Measurements from ENCODE around the gene SLC45A1. TPM values are rescaled to one million over a fixed set of nuclear protein-coding genes. Genes with fewer than 3 reads are reported as not detected.

SLC45A1 gene
- total RNA-seq, 2 experiments from 2014 or later, result 0.88 to 0.98 TPM

DNA sequence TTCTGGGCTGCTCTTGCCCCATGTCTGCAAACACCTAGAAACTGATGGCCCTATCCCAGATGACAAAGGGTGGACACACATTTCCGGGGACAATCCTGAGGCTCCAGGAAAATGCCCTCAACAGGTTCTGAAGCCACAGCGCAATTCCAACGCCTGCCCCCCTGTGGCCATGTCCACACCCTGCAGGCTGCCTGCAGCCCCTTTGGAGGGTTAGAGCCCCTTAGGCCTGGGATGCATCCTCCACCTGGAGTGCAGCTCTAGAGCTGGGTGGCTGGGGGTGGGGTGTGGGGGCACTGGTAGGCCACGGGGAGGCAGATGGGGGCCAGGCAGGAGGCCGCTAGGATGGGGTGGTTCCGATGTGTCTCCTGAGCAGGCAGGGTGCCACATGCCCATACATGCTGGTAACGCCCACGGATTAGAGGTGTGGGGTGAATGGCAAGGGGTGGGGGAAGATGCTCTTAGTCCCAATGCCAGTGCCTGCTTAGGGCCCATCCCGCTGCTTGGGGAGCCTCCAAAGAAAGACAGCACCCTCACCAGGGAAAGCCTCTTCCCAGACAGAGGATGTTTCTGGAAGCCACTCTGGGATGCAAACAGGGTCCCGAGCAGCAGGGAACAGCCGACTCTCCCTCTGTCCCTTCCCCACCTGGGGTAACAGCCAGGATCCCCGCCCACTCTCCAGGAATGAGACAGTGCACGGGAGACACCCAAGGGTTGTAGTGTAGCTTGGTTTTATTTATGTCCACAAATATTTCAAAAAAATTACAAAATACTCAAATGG is 34.0 kb downstream of the SLC45A1 start:
- ChIA-PET POLR2A (interaction anchor here (3.7 kb wide), 1 partner anchor 337 kb away, joined by 11 read pairs; no protein-coding TSS in a partner anchor), CTCF (interaction anchor here (0.7 to 4.8 kb wide), 2 partner anchors 336 to 377 kb away, joined by 3 to 31 read pairs; no protein-coding TSS in a partner anchor)
- no peaks in the 10 kb centered on the region for H3K27me3 ChIP-seq (ENCODE audit: control insufficient read depth in 1 of 2, insufficient read depth in 2 of 2, low read length in 2 of 2)
- H3K36me3 ChIP-seq (ENCODE audit: insufficient read depth, low read length), result peaks cover 37% of the 10 kb centered on the region
- DNase-seq (peak in 3 of 14 experiments; percentile 9 to 37 (median 27)), ATAC-seq (ENCODE audit: poor library complexity) (no peak)
- H3K4me3 ChIP-seq (ENCODE audit: low read length), result no peak overlapping the region
- H3K9me3 Mint-ChIP-seq, result no peaks in the 10 kb centered on the region
- H3K36me3 Mint-ChIP-seq (ENCODE audit: low read depth), result peaks cover 42% of the 10 kb centered on the region
- H3K4me1 Mint-ChIP-seq (ENCODE audit: low read depth), result peaks cover 5% of the 10 kb centered on the region
- intact Hi-C loops (cut with DNase I, micrococcal nuclease), result no loop called here
- TF ChIP-seq, protein P1, sequence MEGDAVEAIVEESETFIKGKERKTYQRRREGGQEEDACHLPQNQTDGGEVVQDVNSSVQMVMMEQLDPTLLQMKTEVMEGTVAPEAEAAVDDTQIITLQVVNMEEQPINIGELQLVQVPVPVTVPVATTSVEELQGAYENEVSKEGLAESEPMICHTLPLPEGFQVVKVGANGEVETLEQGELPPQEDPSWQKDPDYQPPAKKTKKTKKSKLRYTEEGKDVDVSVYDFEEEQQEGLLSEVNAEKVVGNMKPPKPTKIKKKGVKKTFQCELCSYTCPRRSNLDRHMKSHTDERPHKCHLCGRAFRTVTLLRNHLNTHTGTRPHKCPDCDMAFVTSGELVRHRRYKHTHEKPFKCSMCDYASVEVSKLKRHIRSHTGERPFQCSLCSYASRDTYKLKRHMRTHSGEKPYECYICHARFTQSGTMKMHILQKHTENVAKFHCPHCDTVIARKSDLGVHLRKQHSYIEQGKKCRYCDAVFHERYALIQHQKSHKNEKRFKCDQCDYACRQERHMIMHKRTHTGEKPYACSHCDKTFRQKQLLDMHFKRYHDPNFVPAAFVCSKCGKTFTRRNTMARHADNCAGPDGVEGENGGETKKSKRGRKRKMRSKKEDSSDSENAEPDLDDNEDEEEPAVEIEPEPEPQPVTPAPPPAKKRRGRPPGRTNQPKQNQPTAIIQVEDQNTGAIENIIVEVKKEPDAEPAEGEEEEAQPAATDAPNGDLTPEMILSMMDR (IDR thresholded peaks at IDR 0.05), result peak; percentile 4
- H3K27me3 Mint-ChIP-seq, result no peaks in the 10 kb centered on the region
- H3K9me3 ChIP-seq (ENCODE audit: control insufficient read depth in 1 of 2, insufficient read depth in 1 of 2, low read length in 2 of 2), result no peaks in the 10 kb centered on the region
- no peak overlapping the region for H3K27ac ChIP-seq (ENCODE audit: low read depth in 1 of 2, low read length in 2 of 2)
- peaks cover 6% of the 10 kb centered on the region for H3K4me1 ChIP-seq (ENCODE audit: insufficient read depth, low read length)
- H3K4me3 Mint-ChIP-seq, result no peak overlapping the region
- peak overlapping the region; percentile 37 for H3K27ac Mint-ChIP-seq

DNA sequence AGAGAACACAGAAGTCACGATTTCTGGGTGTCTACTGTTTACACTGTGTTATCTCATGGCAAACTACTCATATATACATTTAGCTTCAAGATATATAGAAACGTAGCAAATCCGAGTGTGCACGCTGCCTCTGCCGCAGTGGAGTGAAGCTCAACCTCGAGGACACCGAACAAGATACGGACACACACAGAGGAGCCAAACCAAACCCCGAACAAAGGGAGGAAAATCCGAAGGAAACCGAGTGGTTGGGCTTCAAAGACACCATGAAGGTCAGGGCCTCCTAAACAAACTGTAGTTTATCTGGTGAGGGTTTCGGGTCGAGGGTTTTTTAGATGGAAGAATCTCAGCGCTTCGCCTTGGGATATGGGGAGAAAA is 34.5 kb downstream of the SLC45A1 start:
- H3K27ac Mint-ChIP-seq, result peak overlapping the region; percentile 37
- peaks cover 42% of the 10 kb centered on the region for H3K36me3 ChIP-seq (ENCODE audit: insufficient read depth, low read length)
- peaks cover 6% of the 10 kb centered on the region for H3K4me1 ChIP-seq (ENCODE audit: insufficient read depth, low read length)
- no peaks in the 10 kb centered on the region for H3K27me3 Mint-ChIP-seq
- TF ChIP-seq, protein P1 (IDR thresholded peaks at IDR 0.05), result no peak
- no peaks in the 10 kb centered on the region for H3K27me3 ChIP-seq (ENCODE audit: control insufficient read depth in 1 of 2, insufficient read depth in 2 of 2, low read length in 2 of 2)
- H3K4me1 Mint-ChIP-seq (ENCODE audit: low read depth), result peaks cover 5% of the 10 kb centered on the region
- no peak overlapping the region for H3K4me3 ChIP-seq (ENCODE audit: low read length)
- intact Hi-C loops (cut with DNase I, micrococcal nuclease), result no loop called here
- ATAC-seq (ENCODE audit: poor library complexity), result no peak
- POLR2A ChIA-PET, result no interaction called here
- H3K27ac ChIP-seq (ENCODE audit: low read depth in 1 of 2, low read length in 2 of 2), result no peak overlapping the region
- H3K4me3 Mint-ChIP-seq, result no peak overlapping the region
- H3K9me3 ChIP-seq (ENCODE audit: control insufficient read depth in 1 of 2, insufficient read depth in 1 of 2, low read length in 2 of 2), result no peaks in the 10 kb centered on the region
- H3K9me3 Mint-ChIP-seq, result no peaks in the 10 kb centered on the region
- CTCF ChIA-PET, result interaction anchor here (4.8 kb wide), 1 partner anchor 337 kb away, joined by 31 read pairs; no protein-coding TSS in a partner anchor
- H3K36me3 Mint-ChIP-seq (ENCODE audit: low read depth), result peaks cover 48% of the 10 kb centered on the region
- DNase-seq, result no peak

DNA sequence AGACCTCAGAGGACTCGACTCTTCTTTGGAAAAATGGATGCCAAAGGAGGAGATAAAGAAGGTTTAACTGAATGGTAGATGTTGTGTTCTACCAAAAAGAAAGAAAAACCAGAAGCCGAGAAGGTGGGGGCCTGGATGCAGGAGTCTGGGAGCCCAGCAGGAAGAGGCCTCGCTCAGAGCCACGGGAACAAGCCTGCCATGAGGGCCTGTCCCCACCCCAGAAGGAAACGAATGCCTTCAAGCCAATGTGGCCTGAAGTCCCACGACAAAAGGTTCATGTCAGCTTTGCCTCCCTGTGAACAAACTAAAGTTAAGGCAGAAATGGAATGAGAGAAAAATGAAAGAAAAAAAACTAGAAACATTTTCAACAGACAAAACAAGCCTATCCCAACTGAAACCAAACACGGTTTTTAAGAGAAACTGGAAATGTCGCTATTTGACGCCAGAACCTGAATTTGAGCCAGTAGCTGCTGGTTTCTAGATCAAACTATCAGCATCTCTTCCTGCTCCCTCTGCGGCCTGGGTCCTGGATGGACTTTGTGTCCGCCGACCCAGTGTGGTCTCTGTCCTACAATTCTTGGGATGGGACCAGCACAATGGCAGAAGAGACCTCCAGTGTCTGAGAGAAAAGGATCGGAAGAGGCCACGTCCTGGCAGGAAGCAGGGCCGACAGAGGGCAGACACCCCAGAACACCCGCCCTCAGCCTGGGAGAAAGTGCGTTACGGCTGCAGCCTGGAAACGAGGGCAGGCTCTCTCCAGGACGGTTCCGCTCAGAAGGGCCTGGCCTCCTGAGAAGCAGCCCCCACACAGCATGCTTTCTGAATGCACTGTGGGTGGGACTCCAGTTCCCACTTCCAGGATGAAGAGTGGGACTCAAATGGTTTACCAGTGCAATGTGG is 35.2 kb downstream of the SLC45A1 start:
- Histone ChIP-seq H3K36me3 (ENCODE audit: insufficient read depth, low read length) (peaks cover 49% of the 10 kb centered on the region), H3K9me3 (ENCODE audit: control insufficient read depth in 1 of 2, insufficient read depth in 1 of 2, low read length in 2 of 2) (no peaks in the 10 kb centered on the region), H3K27ac (ENCODE audit: low read depth in 1 of 2, low read length in 2 of 2) (no peak overlapping the region), H3K4me1 (ENCODE audit: insufficient read depth, low read length) (peaks cover 6% of the 10 kb centered on the region), H3K4me3 (ENCODE audit: low read length) (no peak overlapping the region), H3K27me3 (ENCODE audit: control insufficient read depth in 1 of 2, insufficient read depth in 2 of 2, low read length in 2 of 2) (no peaks in the 10 kb centered on the region)
- no peak for DNase-seq
- peak overlapping the region; percentile 37 for H3K27ac Mint-ChIP-seq
- CTCF ChIA-PET, result interaction anchor here (4.8 kb wide), 1 partner anchor 337 kb away, joined by 31 read pairs; no protein-coding TSS in a partner anchor
- H3K4me1 Mint-ChIP-seq (ENCODE audit: low read depth), result peaks cover 5% of the 10 kb centered on the region
- TF ChIP-seq, protein P1 (IDR thresholded peaks at IDR 0.05), result no peak
- peaks cover 54% of the 10 kb centered on the region for H3K36me3 Mint-ChIP-seq (ENCODE audit: low read depth)
- H3K4me3 Mint-ChIP-seq, result no peak overlapping the region
- no peak for ATAC-seq (ENCODE audit: poor library complexity)
- intact Hi-C loops (cut with DNase I, micrococcal nuclease), result no loop called here
- H3K9me3 Mint-ChIP-seq, result no peaks in the 10 kb centered on the region
- no peaks in the 10 kb centered on the region for H3K27me3 Mint-ChIP-seq
- POLR2A ChIA-PET, result no interaction called here
